Upper lobe of right lung (tissue), 1 donor: Measurements from ENCODE around the gene ARNT2. TPM values are rescaled to one million over a fixed set of nuclear protein-coding genes. Genes with fewer than 3 reads are reported as not detected.

Experiments used
- ATAC-seq: fragments of 200-7000 bp; cut with Tn5 transposase; one replicate; pipeline ENCODE4 v1.9.1; 2020; ENCODE audit warnings: mild to moderate bottlenecking, moderate library complexity
- DNase-seq: peaks from one replicate; pipeline ENCODE4 v3.0.0-alpha.2; 2020
- H3K27ac ChIP-seq: fragments of 200-600 bp; one replicate; pipeline ENCODE4 v1.8.0; 2022
- H3K27me3 ChIP-seq: fragments of 200-600 bp; one replicate; pipeline ENCODE4 v1.8.0; 2022; ENCODE audit warnings: mild to moderate bottlenecking
- H3K36me3 ChIP-seq: fragments of 200-600 bp; one replicate; pipeline ENCODE4 v1.8.0; 2022
- H3K4me1 ChIP-seq: fragments of 200-600 bp; one replicate; pipeline ENCODE4 v1.8.0; 2022
- H3K4me3 ChIP-seq: fragments of 200-600 bp; one replicate; pipeline ENCODE4 v1.8.0; 2022; ENCODE audit warnings: mild to moderate bottlenecking
- H3K9me3 ChIP-seq: fragments of 200-600 bp; one replicate; pipeline ENCODE4 v1.8.0; 2022
- intact Hi-C: fragments of 100-400 bp; cut with DNase I; formaldehyde crosslinking; loops from one replicate; pipeline ENCODE4 v1.11.0; 2022
- total RNA-seq: library from RNA; stranded (reverse); fragmentation: NEBNext Ultra II Directional; extraction: Animal tissue kit (Norgen Biotek cat#: 25700); gene quantifications from one replicate; pipeline ENCODE4 v1.2.1, GENCODE V29; 2021
- TF ChIP-seq, protein P1 (sequence below): fragments of 200-600 bp; IDR thresholded peaks from one replicate; pipeline ENCODE4 v1.8.0; 2022; ENCODE audit warnings: antibody characterized with exemption
- donor health status: DM: no; HTN: yes; CAD: no; lungs with severe emphysema.

Gene ARNT2
- total RNA-seq, 1 donor from 2014 or later, result 12.9 TPM

DNA sequence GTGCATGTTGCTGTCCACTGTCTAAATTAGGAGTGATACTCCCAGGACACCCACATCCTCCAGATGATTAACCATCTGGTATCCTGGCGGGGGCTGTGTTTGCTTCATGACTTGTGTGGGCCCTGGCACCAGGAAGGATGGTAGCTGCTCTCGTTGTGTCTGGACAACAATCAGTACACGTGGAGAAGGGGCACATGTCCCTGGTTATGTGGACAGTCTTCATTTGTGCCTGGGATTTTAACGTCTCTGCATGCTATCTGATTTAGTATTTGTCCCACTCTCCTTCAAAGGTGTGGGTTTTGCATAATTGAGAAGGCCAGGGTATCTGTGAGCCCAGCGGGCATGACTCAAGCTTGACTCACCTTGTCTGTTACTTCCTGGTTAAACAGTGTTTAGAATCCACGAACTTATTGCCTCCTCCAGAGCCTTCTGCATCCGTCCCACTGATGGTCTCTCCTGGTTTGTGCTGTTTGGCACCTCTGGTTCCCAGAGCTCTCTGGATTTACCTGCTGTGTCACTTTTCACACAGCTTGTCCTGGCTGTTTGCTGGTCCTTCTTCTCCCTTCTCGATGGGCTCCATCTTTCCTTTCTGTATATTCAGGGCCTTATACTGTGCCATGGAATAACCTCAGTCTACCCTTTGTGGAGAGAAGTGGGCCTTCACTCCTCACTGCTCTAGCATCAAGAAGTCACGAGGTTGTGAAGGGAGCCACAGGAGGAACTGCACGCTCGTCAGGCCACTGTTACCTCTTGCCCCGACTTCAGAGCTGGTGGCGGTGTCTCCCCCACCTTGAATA lies 32.5 kb downstream of the ARNT2 start:
- Histone ChIP-seq H3K4me1 (no peaks in the 10 kb centered on the region), H3K9me3 (no peaks in the 10 kb centered on the region), H3K27me3 (no peaks in the 10 kb centered on the region), H3K36me3 (no peaks in the 10 kb centered on the region), H3K4me3 (no peak overlapping the region), H3K27ac (no peak overlapping the region)
- DNase-seq (peak; percentile 26), ATAC-seq (no peak)
- intact Hi-C loops, result no loop called here
- TF ChIP-seq, protein P1, sequence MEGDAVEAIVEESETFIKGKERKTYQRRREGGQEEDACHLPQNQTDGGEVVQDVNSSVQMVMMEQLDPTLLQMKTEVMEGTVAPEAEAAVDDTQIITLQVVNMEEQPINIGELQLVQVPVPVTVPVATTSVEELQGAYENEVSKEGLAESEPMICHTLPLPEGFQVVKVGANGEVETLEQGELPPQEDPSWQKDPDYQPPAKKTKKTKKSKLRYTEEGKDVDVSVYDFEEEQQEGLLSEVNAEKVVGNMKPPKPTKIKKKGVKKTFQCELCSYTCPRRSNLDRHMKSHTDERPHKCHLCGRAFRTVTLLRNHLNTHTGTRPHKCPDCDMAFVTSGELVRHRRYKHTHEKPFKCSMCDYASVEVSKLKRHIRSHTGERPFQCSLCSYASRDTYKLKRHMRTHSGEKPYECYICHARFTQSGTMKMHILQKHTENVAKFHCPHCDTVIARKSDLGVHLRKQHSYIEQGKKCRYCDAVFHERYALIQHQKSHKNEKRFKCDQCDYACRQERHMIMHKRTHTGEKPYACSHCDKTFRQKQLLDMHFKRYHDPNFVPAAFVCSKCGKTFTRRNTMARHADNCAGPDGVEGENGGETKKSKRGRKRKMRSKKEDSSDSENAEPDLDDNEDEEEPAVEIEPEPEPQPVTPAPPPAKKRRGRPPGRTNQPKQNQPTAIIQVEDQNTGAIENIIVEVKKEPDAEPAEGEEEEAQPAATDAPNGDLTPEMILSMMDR, result no peak

DNA sequence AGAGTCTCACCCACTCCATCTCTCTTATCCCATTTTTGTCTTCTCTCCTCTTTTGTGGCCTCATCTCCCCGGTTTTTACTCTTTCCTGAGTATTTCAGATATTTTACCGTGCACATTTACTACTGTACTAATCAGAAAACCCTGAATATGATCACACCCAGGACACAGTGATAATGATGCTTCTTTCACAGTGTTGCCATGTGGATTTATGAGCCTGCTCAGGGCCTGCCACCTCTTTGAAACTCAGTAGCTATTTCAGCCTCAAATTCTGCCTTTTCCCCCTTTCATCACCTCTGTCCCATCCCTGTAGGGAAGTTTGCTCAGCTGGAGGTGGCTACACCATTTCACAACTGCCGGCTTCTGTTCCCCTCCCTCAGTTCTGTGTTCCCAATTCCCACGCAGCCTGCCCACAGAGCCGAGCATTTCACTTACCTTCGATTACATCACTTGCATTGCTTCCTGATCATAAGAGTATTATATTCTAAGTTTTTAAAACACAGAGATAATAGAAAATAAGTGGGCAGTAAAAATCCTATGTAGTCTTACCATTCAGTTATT lies 33.2 kb downstream of the ARNT2 start:
- intact Hi-C loops, result no loop called here
- no peaks in the 10 kb centered on the region for H3K9me3 ChIP-seq
- DNase-seq, result peak; percentile 72
- H3K27me3 ChIP-seq, result no peaks in the 10 kb centered on the region
- TF ChIP-seq, protein P1, result no peak
- ATAC-seq, result peak; percentile 77
- H3K4me1 ChIP-seq, result no peaks in the 10 kb centered on the region
- H3K27ac ChIP-seq, result no peak overlapping the region
- no peak overlapping the region for H3K4me3 ChIP-seq
- no peaks in the 10 kb centered on the region for H3K36me3 ChIP-seq

DNA sequence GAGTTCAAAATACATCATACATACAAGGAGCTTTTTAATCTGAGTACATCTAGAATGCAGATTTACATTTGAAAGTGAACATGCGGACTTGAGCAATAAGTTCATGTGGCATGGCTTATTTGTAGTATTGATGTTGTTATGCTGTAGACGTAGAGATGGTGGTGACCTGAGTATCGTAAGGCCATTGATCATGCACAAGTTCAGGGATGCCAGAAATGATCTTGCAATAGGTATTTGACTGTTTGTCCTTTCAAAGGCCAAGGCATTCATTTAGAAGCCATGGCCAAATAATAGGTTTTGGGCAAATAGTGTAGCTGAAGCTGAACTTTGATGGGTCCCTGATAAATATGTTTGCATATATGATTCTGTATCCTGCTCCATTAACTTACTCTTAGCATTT lies 35.0 kb downstream of the ARNT2 start:
- no peaks in the 10 kb centered on the region for H3K36me3 ChIP-seq
- H3K9me3 ChIP-seq, result no peaks in the 10 kb centered on the region
- DNase-seq, result no peak
- H3K27me3 ChIP-seq, result no peaks in the 10 kb centered on the region
- TF ChIP-seq, protein P1, result no peak
- no peak overlapping the region for H3K27ac ChIP-seq
- ATAC-seq, result no peak
- no peaks in the 10 kb centered on the region for H3K4me1 ChIP-seq
- H3K4me3 ChIP-seq, result no peak overlapping the region
- intact Hi-C loops, result no loop called here

DNA sequence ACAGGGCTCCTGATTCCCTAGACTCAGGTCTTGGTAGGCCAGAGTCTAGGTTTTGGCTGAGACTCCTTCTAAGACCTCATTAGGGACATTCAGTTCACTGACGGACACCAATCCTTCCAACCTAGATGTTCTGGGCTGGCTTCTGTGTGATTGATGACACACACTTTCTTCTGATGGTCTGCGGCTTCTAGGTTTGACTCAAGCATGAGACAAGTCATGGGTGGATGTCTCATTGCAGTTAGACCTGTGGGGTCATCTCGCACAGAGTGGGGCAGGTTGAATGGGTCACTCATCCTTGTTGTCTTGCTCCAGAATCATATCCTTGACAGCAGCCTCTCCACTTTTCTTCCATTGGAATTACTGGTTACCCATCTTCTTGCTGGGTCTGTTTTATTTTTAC lies 35.8 kb downstream of the ARNT2 start:
- Histone ChIP-seq H3K4me1 (no peaks in the 10 kb centered on the region), H3K27ac (no peak overlapping the region), H3K4me3 (no peak overlapping the region), H3K9me3 (no peaks in the 10 kb centered on the region), H3K36me3 (no peaks in the 10 kb centered on the region), H3K27me3 (no peaks in the 10 kb centered on the region)
- ATAC-seq, result no peak
- no peak for DNase-seq
- intact Hi-C loops, result no loop called here
- TF ChIP-seq, protein P1, result no peak

DNA sequence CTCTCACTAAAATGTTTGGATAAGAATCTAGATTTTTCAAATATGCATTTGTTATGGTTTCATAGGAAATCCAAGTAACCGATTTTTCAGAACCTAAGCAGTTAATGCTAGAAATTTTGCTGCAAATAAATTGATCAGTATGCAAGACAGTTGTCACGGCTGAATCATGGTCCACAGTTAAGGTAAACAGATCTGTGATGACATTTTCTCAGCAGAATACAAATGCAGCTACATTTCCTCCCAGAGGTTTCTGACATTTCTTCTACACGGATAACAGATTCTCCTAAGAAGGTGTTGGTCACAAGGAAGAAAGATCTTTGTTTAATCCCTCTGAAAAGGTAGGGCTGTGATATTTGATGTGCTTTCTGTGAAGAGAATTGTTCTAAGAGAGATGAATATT lies 36.9 kb downstream of the ARNT2 start:
- H3K36me3 ChIP-seq, result no peaks in the 10 kb centered on the region
- no peaks in the 10 kb centered on the region for H3K9me3 ChIP-seq
- intact Hi-C loops, result no loop called here
- no peak overlapping the region for H3K4me3 ChIP-seq
- H3K27ac ChIP-seq, result no peak overlapping the region
- DNase-seq (no peak), ATAC-seq (no peak)
- no peaks in the 10 kb centered on the region for H3K27me3 ChIP-seq
- H3K4me1 ChIP-seq, result no peaks in the 10 kb centered on the region
- TF ChIP-seq, protein P1, result no peak
